ENCODE results near the gene MRPL38. TPM values are rescaled to one million over a fixed set of nuclear protein-coding genes. Genes with fewer than 3 reads are reported as not detected.

The MRPL38 gene
- total RNA-seq, 2 donors from 2014 or later = 47.7 to 77.8 TPM

DNA sequence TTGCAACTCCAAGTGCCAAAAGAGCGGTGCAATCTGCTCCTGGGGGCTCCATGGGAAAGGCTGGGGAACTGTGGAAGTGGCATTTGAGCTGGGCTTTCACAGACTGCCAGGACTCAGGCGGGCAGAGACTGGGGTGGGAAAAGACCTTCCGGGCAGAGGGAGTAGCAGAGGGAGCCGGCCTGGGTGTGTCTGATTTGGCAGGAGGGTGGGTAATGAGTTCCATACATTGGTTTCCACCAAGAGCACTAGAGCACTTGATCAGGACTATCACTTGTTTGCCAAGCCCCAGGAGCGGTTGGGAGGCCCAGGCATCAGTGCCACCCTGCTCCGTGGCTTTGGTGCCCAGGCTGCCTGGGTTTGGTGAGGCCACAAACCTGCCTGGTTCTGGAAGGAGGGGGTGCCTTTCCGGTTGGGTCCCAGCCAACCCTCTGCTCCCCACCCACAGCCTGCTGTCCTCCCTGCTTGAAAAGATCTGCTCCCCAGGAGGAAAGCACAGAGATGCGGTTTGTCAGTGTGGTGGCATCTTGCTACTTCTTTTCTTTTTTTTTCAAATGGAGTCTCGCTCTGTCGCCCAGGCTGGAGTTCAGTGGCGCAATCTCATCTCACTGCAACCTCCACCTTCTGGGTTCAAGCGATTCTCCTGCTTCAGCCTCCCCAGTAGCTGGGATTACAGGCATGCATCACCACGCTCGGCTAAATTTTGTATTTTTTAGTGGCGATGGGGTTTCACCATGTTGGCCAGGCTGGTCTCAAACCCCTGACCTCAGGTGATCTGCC lies 22.8 kb downstream of the MRPL38 start:
- intact Hi-C loops (cut with DNase I) = no loop called here
- no peak overlapping the region for H3K27ac ChIP-seq
- 89 to 94% methylated on average over 13 to 15 of the region's 15 CpGs for WGBS, 2 donors
- no peaks in the 10 kb centered on the region for H3K27me3 ChIP-seq
- TF ChIP-seq CTCF (IDR thresholded peaks at IDR 0.05) (no peak), POLR2A (IDR thresholded peaks at IDR 0.05) (no peak)
- no peak for ATAC-seq
- H3K36me3 ChIP-seq (replicated peaks in 1 of 2; ENCODE audit: insufficient read depth in 1 of 2, low read depth in 2 of 2) = no peaks in the 10 kb centered on the region
- no peak for DNase-seq
- H3K4me3 ChIP-seq = no peak overlapping the region
- H3K4me1 ChIP-seq = peaks cover 20% of the 10 kb centered on the region
- no peaks in the 10 kb centered on the region for H3K9me3 ChIP-seq

- WGBS, 2 donors = 75 to 84% methylated on average over 7 of the region's 7 CpGs
- ATAC-seq = no peak
Observed at GRCh38 chr17:75880266-75880665, 24.4 kb downstream of the MRPL38 start.

GRCh38 chr17:75878174-75878998 lies 26.3 kb downstream of the MRPL38 start, which contains the start of gene TRIM47:
TRIM47 (minus strand) TSS chr17:75878581; CDS start chr17:75878548, 33 bp downstream.
- ATAC-seq = peak; percentile 37
- peak; percentile 56 to 73 (median 66) for DNase-seq
- H3K4me3 ChIP-seq = peak within 1 kb of the TSS in 1 of 2 donors; percentile 27
- no peaks in the 10 kb centered on the region for H3K9me3 ChIP-seq
- intact Hi-C loops (cut with DNase I) = no loop called here
- H3K27me3 ChIP-seq = no peaks in the 10 kb centered on the region
- H3K4me1 ChIP-seq = peaks cover 40% of the 10 kb centered on the region
- TF ChIP-seq POLR2A (IDR thresholded peaks at IDR 0.05) (peak; percentile 68 to 81 (median 72)), CTCF (IDR thresholded peaks at IDR 0.05) (peak in 3 of 7 experiments; percentile 40 to 44 (median 41))
- WGBS, 2 donors = 1 to 10% methylated on average over 2 to 64 of the region's 87 CpGs
- H3K36me3 ChIP-seq (replicated peaks in 1 of 2; ENCODE audit: insufficient read depth in 1 of 2, low read depth in 2 of 2) = no peaks in the 10 kb centered on the region
- H3K27ac ChIP-seq = peak within 1 kb of the TSS; percentile 93 to 99 (median 93)

More at GRCh38 chr17:75880266-75880665, 24.4 kb downstream of the MRPL38 start:
- H3K27ac ChIP-seq = no peak overlapping the region
- intact Hi-C loops (cut with DNase I) = no loop called here
- no peaks in the 10 kb centered on the region for H3K36me3 ChIP-seq (replicated peaks in 1 of 2; ENCODE audit: insufficient read depth in 1 of 2, low read depth in 2 of 2)
- no peaks in the 10 kb centered on the region for H3K27me3 ChIP-seq
- TF ChIP-seq POLR2A (IDR thresholded peaks at IDR 0.05) = no peak
- no peak for TF ChIP-seq CTCF (IDR thresholded peaks at IDR 0.05)
- H3K4me3 ChIP-seq = no peak overlapping the region
- DNase-seq = no peak
- H3K4me1 ChIP-seq = peaks cover 36% of the 10 kb centered on the region
- H3K9me3 ChIP-seq = no peaks in the 10 kb centered on the region

DNA sequence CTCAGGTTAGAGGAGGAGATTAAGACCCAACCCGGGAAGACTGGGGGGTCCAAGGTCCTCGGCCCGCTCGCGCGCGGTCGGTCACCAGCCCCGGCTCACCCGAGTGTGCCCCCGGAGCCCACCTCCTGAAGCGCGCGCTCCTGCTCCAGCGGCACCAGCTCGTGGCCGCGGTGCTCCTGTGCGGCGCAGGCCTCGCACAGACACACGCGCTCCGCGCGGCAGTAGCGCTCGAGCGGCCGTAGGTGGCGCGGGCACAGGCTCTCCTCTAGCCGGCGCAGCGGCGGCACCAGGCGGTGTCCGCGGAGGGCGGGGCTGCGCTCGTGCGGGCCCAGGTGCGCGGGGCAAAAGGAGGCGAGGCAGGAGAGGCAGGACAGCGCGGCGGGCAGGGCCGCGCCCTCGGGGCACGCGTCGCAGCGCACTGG lies 26.9 kb downstream of the MRPL38 start:
- TF ChIP-seq POLR2A (IDR thresholded peaks at IDR 0.05) (no peak), CTCF (IDR thresholded peaks at IDR 0.05) (peak; percentile 28 to 75 (median 44))
- Histone ChIP-seq H3K9me3 (no peaks in the 10 kb centered on the region), H3K4me3 (peak overlapping the region in 1 of 2 donors; percentile 27), H3K27me3 (no peaks in the 10 kb centered on the region), H3K27ac (peak overlapping the region; percentile 93 to 99 (median 93)), H3K36me3 (replicated peaks in 1 of 2; ENCODE audit: insufficient read depth in 1 of 2, low read depth in 2 of 2) (no peaks in the 10 kb centered on the region), H3K4me1 (peaks cover 45% of the 10 kb centered on the region)
- intact Hi-C loops (cut with DNase I) = no loop called here
- DNase-seq = peak; percentile 71 to 86 (median 83)
- 0% methylated on average over 15 to 56 of the region's 56 CpGs for WGBS, 2 donors
- ATAC-seq = peak; percentile 72
